Renal cortex interstitium (tissue), 11 donors: Measurements from ENCODE around the gene ZNF777. TPM values are rescaled to one million over a fixed set of nuclear protein-coding genes. Genes with fewer than 3 reads are reported as not detected.

Experiments
- DNase-seq, 11 donors: peaks; one replicate each; pipeline ENCODE4 v3.0.0-alpha.2; 2013; ENCODE audit warnings: low read depth in 9 of 11, low spot score in 4 of 11; ENCODE audit errors: extremely low read depth in 1 of 11
- polyA plus RNA-seq, 3 donors: library from polyadenylated mRNA; unstranded; fragments of 120-200 nt; gene quantifications; one replicate each; pipeline ENCODE4 v1.2.1, GENCODE V29; 2013; ENCODE audit not compliant: insufficient read length in 3 of 3

Gene ZNF777
- polyA plus RNA-seq, 3 donors, result 12.4 to 16.5 (median 14.1) TPM

- peak in 2 of 11 donors; percentile 13 to 27 for DNase-seq
Measured at GRCh38 chr7:149385195-149385950, 75.5 kb downstream of the ZNF777 start.

Other genes with a start within 250 kb of the ZNF777 start
- 10 to 100 TPM; 16.8 to 20.2 (median 18.3) TPM for gene ZNF212, start 221.4 kb downstream of the ZNF777 start, polyA plus RNA-seq
- 10 to 100 TPM; 13.7 to 20.0 (median 15.7) TPM for gene ZNF783, start 198.9 kb downstream of the ZNF777 start, polyA plus RNA-seq
- 10 to 100 TPM; 12.4 to 17.0 (median 14.2) TPM for gene ZNF746, start 36.7 kb upstream of the ZNF777 start, polyA plus RNA-seq